Measurements from ENCODE around the gene CALD1. TPM values are rescaled to one million over a fixed set of nuclear protein-coding genes. Genes with fewer than 3 reads are reported as not detected.

Gene CALD1
- total RNA-seq, 1 donor from 2014 or later = 118 TPM

DNA sequence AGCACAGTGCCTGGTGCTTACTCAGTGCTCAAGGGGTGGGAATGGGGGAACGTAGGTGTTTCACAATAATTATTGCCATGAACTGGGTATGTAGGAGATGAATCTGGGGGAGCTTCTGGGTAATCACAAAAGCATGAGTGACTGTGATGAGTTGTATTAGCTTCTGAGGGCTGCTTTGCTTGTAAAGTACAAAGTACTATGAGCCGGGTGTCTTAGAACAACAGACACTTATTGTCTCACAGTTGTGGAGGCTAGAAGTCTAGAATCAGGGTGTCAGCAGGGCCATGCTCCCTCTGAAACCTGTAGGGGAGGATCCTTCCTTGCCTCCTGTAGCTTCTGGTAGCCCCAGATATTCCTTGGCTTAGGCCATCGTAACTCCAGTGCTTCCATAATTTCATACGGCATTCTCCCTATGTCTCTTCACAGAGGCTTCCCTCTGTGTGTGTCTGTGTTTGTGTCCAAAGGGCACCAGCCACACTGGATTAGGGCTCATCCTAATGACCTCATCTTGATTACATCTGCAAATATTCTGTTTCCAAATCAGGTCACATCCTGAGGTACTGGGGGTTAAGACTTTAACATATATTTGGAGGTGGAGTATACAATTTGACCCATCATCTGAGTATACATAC, 122.1 kb downstream of the CALD1 start:
- Histone ChIP-seq H2AFZ (replicated peaks) (no peak overlapping the region), H3K4me3 (no peak overlapping the region), H3K9me3 (ENCODE audit: low read depth) (no peaks in the 10 kb centered on the region), H3K9ac (no peak overlapping the region), H3K4me1 (peaks cover 15% of the 10 kb centered on the region), H3K27me3 (no peaks in the 10 kb centered on the region), H3F3A (ENCODE audit: low read depth) (no peaks in the 10 kb centered on the region), H3K36me3 (no peaks in the 10 kb centered on the region), H3K27ac (no peak overlapping the region), H4K20me1 (ENCODE audit: low read depth) (peaks cover 16% of the 10 kb centered on the region), H3K4me2 (no peak overlapping the region), H3K79me2 (ENCODE audit: low read depth) (peaks cover 87% of the 10 kb centered on the region)
- peaks cover 14% of the 10 kb centered on the region for H3K36me3 Mint-ChIP-seq
- no peak overlapping the region for H3K27ac Mint-ChIP-seq
- peaks cover 7% of the 10 kb centered on the region for H3K4me1 Mint-ChIP-seq
- H3K4me3 Mint-ChIP-seq = no peak overlapping the region
- no peak for DNase-seq (ENCODE audit: low spot score)
- no peaks in the 10 kb centered on the region for H3K27me3 Mint-ChIP-seq (ENCODE audit: insufficient read depth, low read depth)
- H3K9me3 Mint-ChIP-seq = peaks cover 2% of the 10 kb centered on the region
- TF ChIP-seq EZH2phosphoT487 (IDR thresholded peaks at IDR 0.05) (no peak), EZH2 (IDR thresholded peaks at IDR 0.05) (no peak)
- TF ChIP-seq, protein P1, sequence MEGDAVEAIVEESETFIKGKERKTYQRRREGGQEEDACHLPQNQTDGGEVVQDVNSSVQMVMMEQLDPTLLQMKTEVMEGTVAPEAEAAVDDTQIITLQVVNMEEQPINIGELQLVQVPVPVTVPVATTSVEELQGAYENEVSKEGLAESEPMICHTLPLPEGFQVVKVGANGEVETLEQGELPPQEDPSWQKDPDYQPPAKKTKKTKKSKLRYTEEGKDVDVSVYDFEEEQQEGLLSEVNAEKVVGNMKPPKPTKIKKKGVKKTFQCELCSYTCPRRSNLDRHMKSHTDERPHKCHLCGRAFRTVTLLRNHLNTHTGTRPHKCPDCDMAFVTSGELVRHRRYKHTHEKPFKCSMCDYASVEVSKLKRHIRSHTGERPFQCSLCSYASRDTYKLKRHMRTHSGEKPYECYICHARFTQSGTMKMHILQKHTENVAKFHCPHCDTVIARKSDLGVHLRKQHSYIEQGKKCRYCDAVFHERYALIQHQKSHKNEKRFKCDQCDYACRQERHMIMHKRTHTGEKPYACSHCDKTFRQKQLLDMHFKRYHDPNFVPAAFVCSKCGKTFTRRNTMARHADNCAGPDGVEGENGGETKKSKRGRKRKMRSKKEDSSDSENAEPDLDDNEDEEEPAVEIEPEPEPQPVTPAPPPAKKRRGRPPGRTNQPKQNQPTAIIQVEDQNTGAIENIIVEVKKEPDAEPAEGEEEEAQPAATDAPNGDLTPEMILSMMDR (IDR thresholded peaks at IDR 0.05) = no peak

DNA sequence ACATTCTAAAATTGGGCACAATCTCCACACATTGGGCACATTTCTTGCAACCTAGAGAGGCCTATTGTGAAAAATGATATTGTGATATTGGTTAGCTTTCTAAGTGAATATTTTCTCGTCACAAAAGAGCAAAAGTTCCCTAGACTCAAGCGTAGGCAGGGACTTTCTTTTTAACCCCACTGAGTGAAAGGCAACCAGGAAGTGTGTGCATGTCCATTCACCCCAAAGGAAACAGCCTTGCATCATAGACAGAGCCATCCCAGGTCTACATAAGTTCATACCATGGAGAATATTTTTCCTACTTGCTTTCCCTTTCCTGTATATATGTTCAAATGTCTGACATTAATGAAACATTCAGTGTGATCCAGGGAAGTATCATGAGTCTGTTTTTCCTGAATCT, 122.6 kb downstream of the CALD1 start:
- peaks cover 11% of the 10 kb centered on the region for H4K20me1 ChIP-seq (ENCODE audit: low read depth)
- Mint-ChIP-seq H3K4me3 (no peak overlapping the region), H3K27ac (no peak overlapping the region), H3K27me3 (ENCODE audit: insufficient read depth, low read depth) (no peaks in the 10 kb centered on the region), H3K4me1 (peaks cover 9% of the 10 kb centered on the region), H3K36me3 (peaks cover 11% of the 10 kb centered on the region), H3K9me3 (no peaks in the 10 kb centered on the region)
- peaks cover 86% of the 10 kb centered on the region for H3K79me2 ChIP-seq (ENCODE audit: low read depth)
- no peak overlapping the region for H3K4me3 ChIP-seq
- TF ChIP-seq EZH2phosphoT487 (IDR thresholded peaks at IDR 0.05) (no peak), EZH2 (IDR thresholded peaks at IDR 0.05) (no peak)
- TF ChIP-seq, protein P1 (IDR thresholded peaks at IDR 0.05) = no peak
- no peak for DNase-seq (ENCODE audit: low spot score)
- no peak overlapping the region for H3K9ac ChIP-seq
- no peaks in the 10 kb centered on the region for H3K36me3 ChIP-seq
- H3K27me3 ChIP-seq = no peaks in the 10 kb centered on the region
- H3K9me3 ChIP-seq (ENCODE audit: low read depth) = no peaks in the 10 kb centered on the region
- peaks cover 9% of the 10 kb centered on the region for H3K4me1 ChIP-seq
- H3F3A ChIP-seq (ENCODE audit: low read depth) = no peaks in the 10 kb centered on the region
- H3K27ac ChIP-seq = no peak overlapping the region
- H2AFZ ChIP-seq (replicated peaks) = no peak overlapping the region
- H3K4me2 ChIP-seq = no peak overlapping the region

DNA sequence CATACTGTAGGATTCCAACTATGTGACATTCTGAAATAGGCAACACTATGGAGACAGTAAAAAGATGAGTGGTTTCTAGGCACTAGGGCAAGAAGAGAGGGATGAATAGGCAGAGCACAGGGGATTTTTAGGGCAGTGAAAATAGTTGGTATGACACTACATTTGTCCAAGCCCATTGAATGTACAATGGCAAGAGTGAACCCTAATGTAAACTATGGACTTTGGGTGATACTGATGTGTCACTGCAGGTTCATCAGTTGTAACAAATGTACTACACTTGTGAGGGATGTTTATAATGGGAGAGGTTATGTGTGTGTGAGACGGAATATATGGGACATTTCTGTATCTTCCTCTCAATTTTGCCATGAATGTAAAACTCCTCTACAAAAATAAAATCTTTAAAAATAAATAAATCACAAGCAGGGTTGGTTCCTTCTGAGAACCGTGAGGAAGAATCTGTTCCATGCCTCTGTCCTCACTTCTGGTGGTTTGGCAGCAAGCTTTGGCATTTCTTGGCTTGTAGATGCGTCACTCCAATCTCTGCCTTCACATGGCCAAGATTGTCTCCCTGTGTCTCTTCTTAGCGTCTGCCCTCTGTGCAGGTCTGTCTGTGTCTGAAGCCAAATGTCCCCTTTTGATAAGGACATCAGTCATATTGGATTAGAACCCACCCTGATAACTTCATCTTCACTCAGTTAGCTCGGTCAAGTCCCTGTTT, 123.8 kb downstream of the CALD1 start:
- H3K36me3 ChIP-seq = no peaks in the 10 kb centered on the region
- Mint-ChIP-seq H3K4me1 (peaks cover 10% of the 10 kb centered on the region), H3K27ac (no peak overlapping the region), H3K27me3 (ENCODE audit: insufficient read depth, low read depth) (no peaks in the 10 kb centered on the region), H3K36me3 (peaks cover 10% of the 10 kb centered on the region), H3K4me3 (no peak overlapping the region), H3K9me3 (no peaks in the 10 kb centered on the region)
- H3K27ac ChIP-seq = no peak overlapping the region
- no peaks in the 10 kb centered on the region for H3K9me3 ChIP-seq (ENCODE audit: low read depth)
- no peaks in the 10 kb centered on the region for H3K27me3 ChIP-seq
- peaks cover 75% of the 10 kb centered on the region for H3K79me2 ChIP-seq (ENCODE audit: low read depth)
- H3K9ac ChIP-seq = no peak overlapping the region
- DNase-seq (ENCODE audit: low spot score) = no peak
- no peak overlapping the region for H2AFZ ChIP-seq (replicated peaks)
- peaks cover 9% of the 10 kb centered on the region for H3K4me1 ChIP-seq
- no peaks in the 10 kb centered on the region for H4K20me1 ChIP-seq (ENCODE audit: low read depth)
- H3F3A ChIP-seq (ENCODE audit: low read depth) = no peaks in the 10 kb centered on the region
- no peak overlapping the region for H3K4me2 ChIP-seq
- TF ChIP-seq EZH2 (IDR thresholded peaks at IDR 0.05) (no peak), EZH2phosphoT487 (IDR thresholded peaks at IDR 0.05) (no peak)
- TF ChIP-seq, protein P1 (IDR thresholded peaks at IDR 0.05) = no peak
- H3K4me3 ChIP-seq = no peak overlapping the region

Data from neural progenitor cell (in vitro differentiated cells).